Measurements from ENCODE around the gene HMOX2. TPM values are rescaled to one million over a fixed set of nuclear protein-coding genes. Genes with fewer than 3 reads are reported as not detected.

HMOX2 gene
- total and polyA plus RNA-seq, 2 of the 13 experiments (the other 11 are each of a cell fraction or from before 2014, with no cell fraction given): 60.3 to 70.4 TPM

DNA sequence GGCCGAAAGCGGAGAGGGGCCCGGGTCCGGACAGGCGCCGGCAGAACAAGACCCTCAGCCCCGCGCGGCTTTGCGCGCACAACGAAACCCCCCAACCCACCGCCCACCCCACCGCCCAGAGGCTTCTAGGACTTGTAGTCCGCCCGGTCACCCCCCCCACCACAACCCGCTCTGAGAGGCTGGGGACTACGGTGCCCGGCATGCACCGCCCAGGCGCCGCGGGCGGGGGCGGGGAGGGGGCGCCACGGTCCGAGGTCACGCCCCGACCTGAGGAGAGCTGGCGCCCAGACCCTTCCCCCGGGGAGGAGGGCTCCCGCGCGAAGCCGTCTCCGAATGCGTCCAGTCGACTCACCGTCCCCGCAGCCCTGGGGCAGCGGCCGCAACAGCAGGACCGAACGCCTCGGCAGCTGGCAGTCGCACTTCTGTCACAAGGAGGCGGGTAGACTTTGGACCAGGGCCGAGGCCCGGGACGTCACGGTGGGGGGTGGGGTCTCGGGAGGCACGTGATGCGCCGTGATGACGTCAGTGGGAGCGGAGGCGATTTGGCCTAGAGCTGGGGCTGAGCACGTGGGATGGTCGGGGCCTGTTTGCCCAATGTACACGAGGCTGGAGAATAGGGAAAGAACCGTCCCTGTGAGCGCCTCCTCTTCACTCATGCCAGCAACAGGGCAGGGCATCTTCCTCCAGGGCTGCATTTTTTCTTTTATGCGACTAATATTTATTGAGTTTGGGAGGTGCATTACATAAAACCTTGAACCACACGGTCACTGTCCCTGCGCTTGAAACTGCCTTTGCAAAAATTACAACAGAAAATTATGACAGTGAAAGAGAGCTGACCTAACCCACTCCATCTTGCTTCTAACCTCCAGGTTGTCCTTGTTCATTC lies 62.4 kb downstream of the HMOX2 start, which contains the start of gene CDIP1 (continued):
- peak; percentile 99 for TF ChIP-seq KLF15 (CRISPR knock-in tag; IDR thresholded peaks at IDR 0.05; ENCODE audit: borderline replicate concordance)
- TF ChIP-seq ZBTB7B (CRISPR knock-in tag; IDR thresholded peaks at IDR 0.05): peak; percentile 83; the same call in 1 of the 2 replicates
- TF ChIP-seq ZNF678 (CRISPR knock-in tag; IDR thresholded peaks at IDR 0.05): peak; percentile 100
- no peak for TF ChIP-seq ZEB1 (IDR thresholded peaks at IDR 0.05; ENCODE audit: insufficient replicate concordance, low read depth)
- TF ChIP-seq SNAI1 (CRISPR knock-in tag; IDR thresholded peaks at IDR 0.05; ENCODE audit: borderline replicate concordance): peak; percentile 99
- TF ChIP-seq MTF2 (CRISPR knock-in tag; IDR thresholded peaks at IDR 0.05; ENCODE audit: borderline replicate concordance): 0 out of 2 replicates have a peak, but pooled peaks have one; percentile 40
- peak; percentile 98 for TF ChIP-seq POLR2AphosphoS5 (IDR thresholded peaks at IDR 0.05; ENCODE audit: low read depth, low read length)
- peak; percentile 100 for TF ChIP-seq DNMT3B (CRISPR knock-in tag; conservative IDR thresholded peaks at IDR 0.05)
- TF ChIP-seq, protein P1, sequence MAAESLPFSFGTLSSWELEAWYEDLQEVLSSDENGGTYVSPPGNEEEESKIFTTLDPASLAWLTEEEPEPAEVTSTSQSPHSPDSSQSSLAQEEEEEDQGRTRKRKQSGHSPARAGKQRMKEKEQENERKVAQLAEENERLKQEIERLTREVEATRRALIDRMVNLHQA (CRISPR knock-in tag; IDR thresholded peaks at IDR 0.05): 0 out of 2 replicates have a peak, but pooled peaks have one; percentile 65
- peak; percentile 89 for TF ChIP-seq ETV6 (CRISPR knock-in tag; conservative IDR thresholded peaks at IDR 0.05)
- TF ChIP-seq ZNF629 (CRISPR knock-in tag; conservative IDR thresholded peaks at IDR 0.05): peak; percentile 51; the same call in 1 of the 2 replicates
- peak; percentile 53 for TF ChIP-seq PHF5A (CRISPR knock-in tag; IDR thresholded peaks at IDR 0.05; ENCODE audit: low read depth, unreplicated experiment)
- TF ChIP-seq TCF12 (IDR thresholded peaks at IDR 0.05): no peak
- TF ChIP-seq TCF12 (CRISPR knock-in tag; IDR thresholded peaks at IDR 0.05): peak; percentile 91; the same call in 1 of the 2 replicates
- peak; percentile 99 for TF ChIP-seq BCL3 (CRISPR knock-in tag; IDR thresholded peaks at IDR 0.05)
- no peak for TF ChIP-seq ZNF850 (CRISPR knock-in tag; conservative IDR thresholded peaks at IDR 0.05)
- TF ChIP-seq HIVEP1 (CRISPR knock-in tag; IDR thresholded peaks at IDR 0.05): peak; percentile 99
- TF ChIP-seq NFE2L1 (CRISPR knock-in tag; IDR thresholded peaks at IDR 0.05; ENCODE audit: borderline replicate concordance): peak; percentile 90; the same call in 1 of the 2 replicates
- TF ChIP-seq U2AF1 (optimal IDR thresholded peaks at IDR 0.05; ENCODE audit: low read depth, low read length): peak; percentile 72
- TF ChIP-seq ZNF768 (CRISPR knock-in tag; IDR thresholded peaks at IDR 0.05): peak; percentile 73
- TF ChIP-seq, protein P2, sequence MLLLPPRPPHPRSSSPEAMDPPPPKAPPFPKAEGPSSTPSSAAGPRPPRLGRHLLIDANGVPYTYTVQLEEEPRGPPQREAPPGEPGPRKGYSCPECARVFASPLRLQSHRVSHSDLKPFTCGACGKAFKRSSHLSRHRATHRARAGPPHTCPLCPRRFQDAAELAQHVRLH (CRISPR knock-in tag; IDR thresholded peaks at IDR 0.05; ENCODE audit: borderline replicate concordance, low read depth): peak; percentile 100
- no peak for TF ChIP-seq RFX1 (IDR thresholded peaks at IDR 0.05)
- TF ChIP-seq PPARG (CRISPR knock-in tag; conservative IDR thresholded peaks at IDR 0.05): peak; percentile 80
- TF ChIP-seq ZNF891 (CRISPR knock-in tag; IDR thresholded peaks at IDR 0.05): peak; percentile 99
- TF ChIP-seq MLLT10 (CRISPR knock-in tag; IDR thresholded peaks at IDR 0.05): no peak
- TF ChIP-seq PCBP2 (optimal IDR thresholded peaks at IDR 0.05; ENCODE audit: low read depth, low read length, poor library complexity, severe bottlenecking): no peak
- TF ChIP-seq ZNF121 (CRISPR knock-in tag; IDR thresholded peaks at IDR 0.05): peak; percentile 90
- TF ChIP-seq YY1 (IDR thresholded peaks at IDR 0.05; ENCODE audit: insufficient read depth, insufficient replicate concordance, low read depth, low read length): no peak
- peak; percentile 99 for TF ChIP-seq ZNF343 (CRISPR knock-in tag; IDR thresholded peaks at IDR 0.05)
- TF ChIP-seq MTF1 (CRISPR knock-in tag; IDR thresholded peaks at IDR 0.05): peak; percentile 92
- TF ChIP-seq CENPX (CRISPR knock-in tag; IDR thresholded peaks at IDR 0.05): no peak
- TF ChIP-seq NR1H2 (CRISPR knock-in tag; IDR thresholded peaks at IDR 0.05; ENCODE audit: borderline replicate concordance, low read depth): peak; percentile 98
